ENCODE data around the gene FLNB. TPM values are rescaled to one million over a fixed set of nuclear protein-coding genes. Genes with fewer than 3 reads are reported as not detected.
"Not testable (repeated sequence)": the region's sequence is repeated elsewhere in the genome, so short reads cannot be mapped to it uniquely, and the experiment has no call there.

Gene FLNB
- total RNA-seq, 2 experiments from 2014 or later = 13.9 to 14.3 TPM

- POLR2A ChIA-PET = no interaction called here
- CTCF ChIA-PET = no interaction called here
Measured at GRCh38 chr3:58044691-58045483, 36.7 kb downstream of the FLNB start.

GRCh38 chr3:58047826-58048225 lies 39.6 kb downstream of the FLNB start:
- ChIA-PET POLR2A (no interaction called here), CTCF (no interaction called here)

- POLR2A ChIA-PET = no interaction called here
- CTCF ChIA-PET = no interaction called here
Measured at GRCh38 chr3:58048301-58048700, 40.1 kb downstream of the FLNB start.

GRCh38 chr3:58049143-58049785 lies 41.0 kb downstream of the FLNB start:
- CTCF ChIA-PET = no interaction called here
- POLR2A ChIA-PET = no interaction called here

GRCh38 chr3:58051196-58051595 lies 43.0 kb downstream of the FLNB start:
- POLR2A ChIA-PET = no interaction called here
- CTCF ChIA-PET = no interaction called here

GRCh38 chr3:58051658-58052261 lies 43.5 kb downstream of the FLNB start:
- POLR2A ChIA-PET = not testable (repeated sequence)

GRCh38 chr3:58052373-58053273 lies 44.4 kb downstream of the FLNB start:
- ChIA-PET POLR2A (no interaction called here), CTCF (no interaction called here)

More at GRCh38 chr3:58051658-58052261, 43.5 kb downstream of the FLNB start:
- CTCF ChIA-PET = not testable (repeated sequence)

GRCh38 chr3:58054652-58055051 lies 46.4 kb downstream of the FLNB start:
- POLR2A ChIA-PET = no interaction called here
- CTCF ChIA-PET = no interaction called here

- POLR2A ChIA-PET = no interaction called here
- CTCF ChIA-PET = no interaction called here
Measured at GRCh38 chr3:58055314-58055713, 47.1 kb downstream of the FLNB start.

GRCh38 chr3:58055891-58056290 lies 47.7 kb downstream of the FLNB start:
- CTCF ChIA-PET = interaction anchor here (0.6 kb wide), 1 partner anchor 347 kb away, joined by 3 read pairs; no protein-coding TSS in a partner anchor
- POLR2A ChIA-PET = not testable (repeated sequence)

GRCh38 chr3:58058361-58059263 lies 50.4 kb downstream of the FLNB start:
- CTCF ChIA-PET = no interaction called here
- POLR2A ChIA-PET = no interaction called here

- ChIA-PET CTCF (interaction anchor here (1.0 kb wide), 1 partner anchor 40 kb away, joined by 3 read pairs; no protein-coding TSS in a partner anchor), POLR2A (no interaction called here)
Measured at GRCh38 chr3:58059349-58060321, 51.4 kb downstream of the FLNB start.

GRCh38 chr3:58062472-58062871 lies 54.2 kb downstream of the FLNB start:
- ChIA-PET POLR2A (no interaction called here), CTCF (no interaction called here)

GRCh38 chr3:58063022-58063815 lies 55.0 kb downstream of the FLNB start:
- CTCF ChIA-PET = no interaction called here
- POLR2A ChIA-PET = interaction anchor here (0.6 kb wide), 1 partner anchor 243 kb away, joined by 3 read pairs; the partner anchor contains the start of gene RPP14

GRCh38 chr3:58064923-58065638 lies 56.9 kb downstream of the FLNB start:
- ChIA-PET POLR2A (no interaction called here), CTCF (no interaction called here)

- ChIA-PET POLR2A (no interaction called here), CTCF (no interaction called here)
Measured at GRCh38 chr3:58065700-58066167, 57.5 kb downstream of the FLNB start.

All from activated CD8-positive, alpha-beta memory T cell treated with anti-CD3 and anti-CD28 coated beads for 36 hours (primary cell).